NCI-H1694 (cell line): ENCODE results near the gene SHC4.
"Not testable (repeated sequence)": the region's sequence is repeated elsewhere in the genome, so short reads cannot be mapped to it uniquely, and the experiment has no call there.

Source experiments
- DNase-seq: peaks from one replicate; lab custom pipeline; 2025; lab: John Stamatoyannopoulos, UW

The SHC4 gene

DNA sequence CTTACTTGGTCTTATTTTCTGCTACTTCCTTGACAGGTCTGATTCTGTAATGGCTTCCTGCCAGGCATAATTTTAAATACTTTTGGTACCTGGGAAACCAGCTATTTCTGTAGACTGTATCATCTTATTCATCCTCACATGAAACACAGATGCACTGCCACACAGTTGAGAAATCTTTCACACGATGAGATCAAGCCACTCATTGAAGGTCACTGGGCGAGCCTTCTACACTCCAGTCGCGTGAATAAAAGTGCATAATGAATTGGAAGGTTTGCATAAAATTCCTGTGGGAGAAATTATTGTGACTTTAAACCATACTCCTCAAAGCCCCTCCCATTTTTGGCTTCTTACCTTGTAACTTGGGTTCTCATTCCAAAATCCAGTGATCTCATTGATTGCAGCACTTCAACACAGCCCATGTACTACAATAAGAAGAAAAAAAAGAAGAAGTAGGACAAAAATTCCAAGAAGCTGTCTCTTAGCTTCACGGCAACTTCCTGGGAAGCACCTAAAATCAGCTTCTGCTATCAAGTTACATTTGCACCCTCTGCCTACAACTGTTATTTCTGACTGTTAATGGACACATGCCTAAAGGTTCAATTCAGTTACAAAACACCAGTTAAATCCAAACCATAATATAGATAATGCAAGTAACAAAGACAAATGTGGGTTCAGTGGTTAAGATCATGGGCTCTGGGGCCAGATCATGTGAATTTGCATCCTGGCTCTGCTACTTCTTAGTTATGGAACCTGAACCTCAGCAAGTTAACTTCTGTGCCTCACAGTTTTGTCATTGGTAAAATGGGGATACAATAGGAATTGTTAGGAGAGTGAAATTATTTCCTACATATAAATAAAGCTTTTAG, 39.0 kb downstream of the SHC4 start:
- no peak for DNase-seq

DNA sequence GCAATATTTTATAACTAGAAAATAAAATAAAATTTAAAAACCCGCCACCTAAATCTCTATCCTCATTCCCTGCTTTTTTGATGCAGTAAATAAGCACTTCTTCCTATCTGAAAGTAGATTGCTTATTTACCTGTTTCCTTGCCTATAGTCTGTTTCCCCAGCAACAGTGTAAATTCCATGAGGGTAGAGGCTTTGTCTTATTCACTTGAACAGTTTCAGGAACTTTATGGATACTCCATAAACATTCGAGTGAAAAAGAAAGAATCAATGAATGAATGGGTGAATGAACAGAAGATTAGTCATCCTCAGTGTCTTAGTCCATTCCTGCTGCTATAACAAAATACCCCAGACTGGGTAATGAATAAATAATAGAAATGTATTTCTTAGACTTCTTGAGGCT, 41.7 kb downstream of the SHC4 start:
- no peak for DNase-seq

DNA sequence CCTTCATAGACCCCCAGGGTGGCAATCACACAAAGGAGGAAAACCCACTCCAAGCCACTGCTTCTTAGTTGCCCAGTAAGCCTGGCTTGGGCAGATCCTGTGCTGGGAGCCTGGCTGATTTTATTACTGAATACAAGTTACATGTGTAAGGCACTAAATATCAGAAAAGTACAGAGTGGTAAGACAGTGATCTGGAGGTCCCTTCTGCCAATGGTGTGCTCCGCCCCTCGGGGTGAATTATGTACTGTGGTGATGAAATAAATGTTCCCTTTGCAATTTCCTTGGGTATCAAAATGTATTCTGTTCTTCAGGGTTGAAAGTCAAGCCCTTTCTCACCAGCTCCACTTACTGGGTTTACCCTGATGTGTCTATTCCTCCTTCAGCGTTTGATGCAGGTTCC, 47.0 kb downstream of the SHC4 start:
- no peak for DNase-seq

DNA sequence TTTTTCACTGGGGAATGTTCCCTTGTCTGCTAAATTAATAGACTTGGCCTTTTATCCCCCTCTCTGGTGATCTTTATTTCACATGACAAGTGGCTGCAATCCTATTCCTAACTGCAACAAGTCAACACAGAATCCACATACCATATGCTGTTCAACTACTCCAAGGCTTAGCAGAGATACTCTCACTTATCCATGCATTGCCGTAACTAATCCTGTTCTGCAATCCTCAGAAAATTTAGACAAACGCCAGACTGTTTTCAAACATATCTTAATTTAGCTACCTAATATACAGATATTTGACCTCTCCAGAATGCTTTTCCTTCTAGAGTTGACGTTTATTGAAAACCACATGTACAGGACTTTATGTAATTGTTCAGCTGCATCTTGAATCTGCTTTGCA, 47.9 kb downstream of the SHC4 start:
- DNase-seq: no peak

DNA sequence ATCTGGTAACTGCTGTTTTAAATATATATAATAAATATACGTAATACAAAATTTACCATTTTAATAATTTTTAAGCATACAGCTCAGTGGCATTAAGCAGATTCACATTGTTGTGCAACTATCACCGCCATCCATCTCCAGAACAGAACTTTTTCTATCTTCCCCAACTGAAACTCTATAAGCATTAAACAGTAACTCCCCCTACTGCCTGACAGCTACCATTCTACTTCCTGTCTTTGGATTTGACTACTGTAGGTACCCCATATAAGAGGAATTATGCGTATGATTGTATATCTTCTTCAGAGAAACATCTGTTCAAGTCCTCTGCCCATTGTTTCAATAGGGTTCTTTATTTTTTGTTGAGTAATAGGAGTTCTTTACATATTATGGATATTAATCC, 49.0 kb downstream of the SHC4 start:
- no peak for DNase-seq

DNA sequence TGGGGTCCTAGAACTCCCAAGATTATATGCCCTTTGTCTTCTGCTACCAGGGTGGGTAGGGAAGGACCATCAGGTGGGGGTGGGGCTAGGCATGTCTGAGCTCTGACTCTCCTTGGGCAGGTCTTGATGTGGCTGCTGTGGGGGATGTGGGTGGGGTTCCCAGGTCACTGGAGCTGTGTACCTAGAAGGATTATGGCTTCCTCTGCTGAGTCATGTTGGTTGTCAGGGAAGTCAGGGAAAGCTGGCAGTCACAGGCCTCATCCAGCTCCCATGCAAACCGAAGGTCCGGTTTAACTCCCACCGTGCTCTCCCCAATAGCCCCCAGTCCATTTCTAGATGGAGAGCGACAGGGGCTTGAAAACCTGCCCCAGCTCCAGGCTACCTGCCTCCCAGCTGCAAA, 50.6 kb downstream of the SHC4 start:
- no peak for DNase-seq

DNA sequence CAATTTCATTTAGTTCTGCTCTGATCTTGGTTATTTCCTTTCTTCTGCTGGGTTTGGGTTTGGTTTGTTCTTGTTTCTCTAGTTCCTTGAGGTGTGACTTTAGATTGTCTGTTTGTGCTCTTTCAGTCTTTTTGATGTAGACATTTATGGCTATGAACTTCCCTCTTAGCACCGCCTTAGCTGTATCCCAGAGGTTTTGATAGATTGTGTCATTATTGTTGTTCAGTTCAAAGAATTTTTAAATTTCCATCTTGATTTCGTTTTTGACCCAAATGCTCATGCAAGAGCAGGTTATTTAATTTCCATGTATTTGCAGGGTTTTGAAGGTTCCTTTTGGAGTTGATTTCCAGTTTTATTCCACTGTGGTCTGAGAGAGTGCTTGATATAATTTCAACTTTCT, 53.2 kb downstream of the SHC4 start:
- not testable (repeated sequence) for DNase-seq

DNA sequence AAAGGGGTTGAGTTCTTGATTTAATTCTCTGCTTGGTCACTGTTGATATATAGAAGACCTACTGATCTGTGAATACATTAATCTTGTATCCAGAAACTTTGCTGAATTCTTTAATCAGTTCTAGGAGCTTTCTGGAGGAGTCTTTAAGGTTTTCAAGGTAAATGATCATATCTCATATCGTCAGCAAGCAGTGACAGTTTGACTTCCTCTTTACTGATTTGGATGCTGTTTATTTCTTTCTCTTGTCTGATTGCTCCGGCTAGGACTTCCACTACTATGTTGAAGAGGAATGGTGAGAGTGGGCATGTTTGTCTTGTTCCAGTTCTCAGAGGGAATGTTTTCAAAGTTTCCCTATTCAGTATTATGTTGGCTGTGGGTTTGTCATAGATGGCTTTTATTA, 54.4 kb downstream of the SHC4 start:
- not testable (repeated sequence) for DNase-seq

DNA sequence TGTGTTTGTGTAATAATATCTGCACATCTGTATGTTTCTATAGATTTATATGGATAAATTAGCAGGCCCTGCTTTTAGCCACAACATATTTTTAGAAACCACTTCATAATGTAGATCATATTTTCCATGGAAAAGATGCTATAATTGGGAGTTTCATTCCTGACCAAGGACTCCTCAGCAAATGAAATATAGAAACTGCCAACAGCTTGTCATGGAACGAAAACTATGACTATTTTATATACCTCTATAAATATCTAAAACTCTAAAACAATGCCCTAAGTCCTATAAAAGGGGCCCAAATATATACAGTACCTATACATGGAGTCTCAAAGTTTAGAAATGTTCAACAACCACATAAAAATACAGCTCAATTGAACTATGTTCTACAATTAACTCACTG, 57.9 kb downstream of the SHC4 start:
- no peak for DNase-seq

DNA sequence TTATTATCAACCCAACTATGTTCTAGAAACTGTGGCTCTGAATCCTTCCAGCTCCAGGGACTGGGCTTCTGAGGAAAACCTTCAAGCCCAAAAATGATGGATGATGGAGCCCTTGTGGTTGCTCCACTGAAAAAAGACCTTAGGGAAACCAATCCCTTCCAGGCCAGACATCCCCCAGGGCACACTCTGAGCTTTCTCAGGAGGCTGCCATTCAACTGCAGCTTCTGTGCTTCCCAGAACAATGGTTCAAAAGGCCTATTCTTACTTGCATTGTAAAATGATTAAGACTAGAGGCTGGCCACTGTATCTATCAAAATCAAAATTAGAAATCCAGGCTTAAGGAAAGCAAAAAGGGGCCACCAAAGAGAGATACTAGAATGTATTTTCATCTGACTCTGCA, 58.5 kb downstream of the SHC4 start:
- DNase-seq: no peak

DNA sequence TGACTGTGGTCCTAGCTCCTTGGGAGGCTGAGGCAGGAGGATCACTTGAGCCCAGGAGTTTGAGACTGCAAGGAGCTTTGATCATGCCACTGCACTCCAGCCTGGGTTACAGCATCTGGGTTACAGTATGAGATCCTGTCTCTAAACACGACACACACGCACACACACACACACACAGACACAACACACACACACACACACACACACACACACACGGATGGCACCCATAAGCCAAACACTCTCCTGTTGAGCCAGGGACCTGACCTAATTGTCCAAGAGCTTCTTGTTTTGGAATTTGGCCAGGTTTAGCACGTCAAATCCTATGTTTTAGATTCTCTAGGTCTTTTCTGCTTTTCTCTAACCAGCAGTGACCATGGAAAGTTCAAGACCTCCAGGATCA, 59.0 kb downstream of the SHC4 start:
- no peak for DNase-seq

DNA sequence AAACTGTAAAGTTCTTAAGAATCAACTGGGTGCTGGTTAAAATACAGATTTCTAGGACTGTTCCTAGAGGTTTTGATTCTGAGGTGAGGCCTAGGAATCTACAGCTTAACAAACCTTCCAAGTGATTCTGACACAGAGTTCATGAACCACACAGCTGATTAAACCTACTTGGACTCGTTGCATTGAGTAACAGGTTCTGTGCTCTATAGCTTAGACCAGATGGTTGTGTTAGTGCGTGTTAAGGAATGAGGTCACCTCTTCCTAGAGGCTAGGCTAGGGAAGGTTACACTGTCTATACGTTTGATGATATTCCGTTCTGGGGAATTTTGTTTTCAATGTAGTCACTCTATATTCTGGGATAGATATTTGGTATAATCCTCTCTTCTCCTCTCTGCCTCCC, 63.9 kb downstream of the SHC4 start:
- DNase-seq: no peak

DNA sequence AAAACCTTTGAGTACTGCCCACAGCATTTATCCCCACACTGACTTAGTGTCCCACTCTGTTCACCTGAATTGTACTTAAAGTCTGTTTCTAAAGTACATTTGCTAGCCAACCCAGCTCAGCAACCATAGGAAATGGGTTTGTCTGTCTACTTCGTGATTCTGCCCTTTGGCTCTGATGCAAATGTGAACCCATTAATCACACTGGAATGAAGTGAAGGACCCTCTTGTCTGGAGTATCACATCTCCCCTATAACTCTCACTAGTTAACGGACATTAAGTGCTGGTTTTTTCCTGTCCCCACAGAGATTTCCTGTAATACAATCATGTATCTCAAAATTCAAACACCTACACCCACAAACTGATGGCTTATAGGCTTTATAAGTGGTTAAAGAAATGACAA, 65.3 kb downstream of the SHC4 start:
- no peak for DNase-seq

DNA sequence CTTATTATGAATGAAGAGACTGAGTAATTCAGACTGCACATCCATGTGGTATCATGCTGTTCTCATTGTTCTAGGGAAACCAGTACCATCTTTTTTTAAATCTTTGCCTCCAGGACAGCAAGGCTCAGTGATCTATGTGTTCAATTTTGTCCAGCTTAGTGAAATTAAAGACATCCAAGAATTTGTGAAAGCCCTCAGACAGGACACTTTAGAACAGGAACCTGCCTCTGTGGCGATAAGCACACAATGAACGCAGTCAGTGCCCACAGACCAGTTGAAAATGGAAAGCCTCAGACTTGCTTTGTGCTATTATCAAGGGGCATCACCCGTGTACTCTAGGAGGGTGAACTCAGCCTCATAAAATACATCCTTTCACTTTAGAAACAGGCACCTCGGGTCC, 65.7 kb downstream of the SHC4 start:
- no peak for DNase-seq

DNA sequence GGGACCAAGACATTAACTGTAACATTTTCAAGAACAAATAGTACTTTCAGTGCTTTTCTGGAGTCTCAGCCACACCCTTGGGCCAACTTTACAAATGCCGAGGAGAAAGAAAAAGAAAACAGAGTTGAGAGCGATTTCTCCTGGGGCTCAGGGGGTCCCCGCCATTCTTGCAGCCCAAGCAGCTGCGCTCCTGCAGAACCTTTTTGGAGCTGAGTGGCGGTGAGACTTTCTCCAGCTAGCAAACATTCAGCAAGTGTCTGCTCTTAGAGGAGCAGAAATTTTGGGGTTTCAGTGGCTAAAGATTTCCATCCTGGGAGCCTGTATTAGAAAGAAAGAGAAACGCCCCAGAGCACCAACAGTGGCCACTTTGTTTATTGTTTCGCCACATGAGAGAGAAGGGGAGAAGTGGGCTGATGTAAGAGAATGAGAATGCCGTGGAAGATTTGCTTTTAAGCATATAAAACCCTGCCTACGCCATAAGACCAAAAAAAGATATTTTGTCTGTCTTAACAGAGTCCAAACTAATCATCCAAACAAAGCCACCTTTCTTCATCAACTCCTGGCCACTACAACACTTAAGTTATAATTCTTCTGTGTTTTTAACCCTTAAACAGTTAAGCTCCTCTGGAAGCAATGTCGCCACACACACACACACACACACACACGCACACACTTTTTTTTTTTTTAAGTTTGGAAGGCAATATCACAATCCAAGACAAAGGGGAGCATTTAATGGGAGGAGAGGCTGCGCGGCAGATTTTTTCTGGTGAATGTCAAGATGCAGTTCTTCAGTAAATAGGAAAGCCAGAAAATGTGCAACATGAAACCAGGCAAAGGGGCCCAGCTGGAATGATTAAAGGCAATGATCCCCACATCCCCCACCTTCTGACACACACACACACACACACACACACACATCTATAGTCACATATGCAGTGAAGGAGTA, 66.6 kb downstream of the SHC4 start:
- DNase-seq: no peak

DNA sequence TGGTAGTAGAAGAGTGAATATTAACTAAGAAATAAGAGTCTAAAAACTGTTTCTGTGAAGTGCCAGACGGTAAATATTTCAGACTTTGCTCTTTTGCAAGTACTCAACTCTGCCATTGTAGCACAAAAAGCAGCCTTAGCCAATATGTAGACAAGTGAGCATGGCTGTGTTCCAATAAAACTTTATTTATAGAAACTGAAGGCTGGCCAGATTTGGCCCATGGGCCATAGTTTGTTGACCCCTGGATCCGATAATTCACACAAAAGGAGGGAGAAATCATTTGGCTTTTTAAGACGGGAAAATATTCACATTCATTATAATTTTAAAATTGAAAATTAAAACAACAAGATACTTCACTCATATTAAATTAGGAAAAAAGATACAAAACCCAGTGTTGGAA, 70.4 kb downstream of the SHC4 start:
- DNase-seq: no peak

DNA sequence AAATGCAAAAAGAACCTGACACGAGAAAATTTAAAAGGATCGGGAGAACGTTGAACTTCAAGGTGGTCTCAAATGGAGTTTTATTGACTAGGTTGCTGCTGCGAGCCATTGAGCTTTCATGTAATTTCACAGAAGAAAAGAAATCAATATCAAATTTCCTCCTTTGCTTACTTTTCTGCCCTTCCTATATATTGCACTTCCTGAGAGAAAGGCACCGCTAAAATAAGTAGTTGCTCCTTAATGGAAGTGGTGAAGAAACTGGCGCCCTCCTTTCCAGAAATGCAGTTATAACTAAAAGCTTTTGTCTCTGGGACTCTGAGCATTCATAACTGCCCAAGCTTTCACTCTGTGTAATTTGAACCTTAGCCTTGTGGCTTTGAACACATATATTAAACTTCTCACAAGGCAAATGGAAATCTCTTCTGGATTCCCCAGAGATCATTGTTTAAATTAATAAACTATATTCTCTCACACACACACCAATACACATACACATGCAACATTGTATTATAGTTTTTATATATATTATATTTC, 72.4 kb downstream of the SHC4 start:
- no peak for DNase-seq

DNA sequence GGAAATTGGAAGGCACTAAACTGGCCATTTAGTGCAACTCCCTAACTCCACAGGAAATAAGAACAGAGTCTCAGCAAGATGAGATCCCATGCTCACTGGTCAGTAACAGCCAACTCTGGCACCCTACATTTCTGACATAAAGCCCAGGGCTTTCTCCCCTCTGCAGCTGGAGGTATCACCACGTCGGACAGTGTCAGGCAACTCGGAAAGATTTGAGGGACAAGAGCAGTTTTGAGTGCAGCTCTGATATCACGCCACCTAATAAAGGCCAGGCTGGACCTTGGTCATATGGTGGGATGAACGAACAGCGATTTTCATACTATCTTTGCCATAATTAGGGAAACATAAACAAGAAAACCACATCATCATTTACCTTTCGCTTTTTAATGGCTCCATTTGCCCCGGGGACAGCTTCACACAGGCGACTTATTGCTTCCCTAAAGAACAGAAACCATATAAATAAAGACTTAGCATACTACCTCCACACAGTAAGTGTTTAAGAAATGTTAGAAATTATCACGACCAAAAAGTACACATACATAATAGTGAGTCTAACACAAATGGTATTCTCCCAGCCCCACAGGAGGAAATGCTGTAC, 73.2 kb downstream of the SHC4 start:
- no peak for DNase-seq

DNA sequence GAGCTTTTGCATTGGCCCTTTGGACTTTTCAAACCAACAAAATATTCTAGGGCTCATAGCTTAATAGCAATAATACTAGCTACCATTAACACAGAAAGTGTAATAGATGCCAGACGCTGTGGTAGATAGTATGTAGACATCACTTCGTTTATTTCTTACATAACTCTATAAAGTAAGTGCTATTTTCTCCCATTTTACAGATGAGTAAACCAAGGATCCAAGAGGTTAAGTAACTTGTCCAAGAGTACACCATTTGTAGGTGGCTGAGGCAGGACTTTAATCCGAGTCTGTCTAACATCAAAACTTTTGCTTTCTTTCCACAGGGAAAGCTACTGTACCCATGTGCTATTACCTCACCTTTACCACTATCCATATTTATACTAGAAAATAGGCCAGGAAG, 73.8 kb downstream of the SHC4 start:
- DNase-seq: no peak

DNA sequence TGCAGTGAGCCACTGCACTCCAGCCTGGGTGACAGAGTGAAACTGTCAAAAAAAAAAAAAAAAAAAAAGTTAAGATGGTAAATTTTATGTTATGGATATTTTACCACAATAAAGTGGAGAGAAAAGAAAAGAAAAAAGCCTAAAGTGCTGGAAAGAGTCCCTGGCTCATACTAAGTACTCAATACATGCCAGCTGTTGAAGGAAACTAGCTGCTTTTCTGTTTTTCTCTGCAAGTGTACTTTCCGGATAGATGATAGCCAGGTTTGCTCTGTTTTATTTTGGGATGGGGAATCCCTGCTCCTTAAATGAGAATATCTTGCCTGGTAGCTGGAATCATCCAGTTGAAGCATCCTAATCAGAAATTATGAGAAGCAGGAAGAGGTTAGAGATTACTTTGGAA, 74.9 kb downstream of the SHC4 start:
- no peak for DNase-seq

DNA sequence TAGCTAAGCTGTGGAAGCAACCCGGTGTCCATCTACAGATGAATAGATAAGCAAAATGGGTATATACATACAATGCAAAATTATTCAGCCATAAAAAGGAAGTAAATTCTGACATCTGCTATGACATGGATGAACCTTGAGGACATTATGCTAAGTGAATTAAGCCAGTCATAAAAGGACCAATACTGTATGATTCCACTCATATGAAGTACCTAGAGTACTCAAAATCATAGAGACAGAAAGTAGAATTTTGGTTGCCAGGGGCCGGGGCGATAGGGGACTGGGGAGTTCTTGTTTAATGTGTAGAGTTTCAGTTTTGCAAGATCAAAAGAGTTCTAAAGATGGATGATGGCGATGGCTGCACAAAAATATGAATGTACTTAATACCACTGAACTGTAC, 75.5 kb downstream of the SHC4 start:
- DNase-seq: no peak

DNA sequence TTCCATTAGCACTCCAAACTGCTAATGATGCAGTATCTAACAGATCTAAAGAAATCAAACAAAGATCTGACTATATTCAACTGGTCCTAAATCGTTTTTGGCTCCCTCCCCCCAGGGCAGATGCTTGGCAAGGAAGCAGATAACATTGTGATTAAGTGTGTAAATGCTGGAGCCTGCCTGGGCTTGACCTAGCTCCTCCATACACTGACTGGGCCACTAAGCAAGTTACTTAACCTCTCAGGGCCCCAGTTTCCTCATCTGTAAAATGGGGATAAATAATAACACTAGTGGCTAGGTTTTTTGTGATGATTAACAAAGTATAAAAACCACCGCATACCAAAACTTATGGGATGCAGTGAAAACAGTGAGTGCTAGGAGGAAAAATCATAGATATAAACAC, 76.6 kb downstream of the SHC4 start:
- no peak for DNase-seq

DNA sequence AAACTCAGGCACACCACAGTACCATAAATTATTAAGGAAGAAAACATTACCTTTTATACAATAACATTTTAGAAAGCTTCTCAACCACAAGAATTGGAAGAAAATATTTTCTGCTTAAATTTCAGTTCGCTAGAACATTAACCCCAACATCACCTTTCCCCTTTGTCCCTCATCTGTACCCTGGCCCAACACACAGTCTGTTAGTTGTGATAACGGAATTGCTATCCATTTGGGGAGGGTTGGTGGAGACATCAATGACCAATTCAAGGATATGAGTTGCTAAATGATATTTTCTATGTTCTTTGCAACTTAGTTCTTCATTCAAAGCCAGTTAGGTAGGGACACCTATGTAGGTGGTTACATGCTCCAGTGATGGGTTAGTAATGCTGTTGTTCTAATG, 80.0 kb downstream of the SHC4 start:
- no peak for DNase-seq
